NCI-H1092 (cell line): ENCODE data around the gene PLA2G12B.
"Not testable (repeated sequence)": the region's sequence is repeated elsewhere in the genome, so short reads cannot be mapped to it uniquely, and the experiment has no call there.

Experiments
- DNase-seq: peaks from one replicate; lab custom pipeline; 2025; lab: John Stamatoyannopoulos, UW

The PLA2G12B gene

DNA sequence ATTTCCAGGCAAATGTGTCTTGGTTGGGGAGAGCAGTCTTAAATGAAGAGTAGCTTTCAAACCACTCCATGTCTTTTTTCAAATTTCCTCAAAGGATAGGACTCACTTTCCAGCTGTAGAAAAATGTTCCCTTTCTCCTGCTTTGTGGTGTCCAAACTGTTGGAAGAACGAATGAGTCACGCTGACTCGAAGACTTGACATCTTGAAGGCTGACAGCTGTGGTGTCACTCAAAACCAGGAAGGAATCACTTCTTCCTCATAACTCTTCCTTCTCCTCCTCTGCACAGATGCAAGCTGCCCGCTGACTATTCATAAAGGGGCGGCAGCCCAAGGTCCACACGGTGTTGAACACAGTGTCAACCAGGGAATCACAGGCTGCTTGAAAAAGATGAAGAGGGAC is 19.2 kb downstream of the PLA2G12B start:
- DNase-seq, result no peak

DNA sequence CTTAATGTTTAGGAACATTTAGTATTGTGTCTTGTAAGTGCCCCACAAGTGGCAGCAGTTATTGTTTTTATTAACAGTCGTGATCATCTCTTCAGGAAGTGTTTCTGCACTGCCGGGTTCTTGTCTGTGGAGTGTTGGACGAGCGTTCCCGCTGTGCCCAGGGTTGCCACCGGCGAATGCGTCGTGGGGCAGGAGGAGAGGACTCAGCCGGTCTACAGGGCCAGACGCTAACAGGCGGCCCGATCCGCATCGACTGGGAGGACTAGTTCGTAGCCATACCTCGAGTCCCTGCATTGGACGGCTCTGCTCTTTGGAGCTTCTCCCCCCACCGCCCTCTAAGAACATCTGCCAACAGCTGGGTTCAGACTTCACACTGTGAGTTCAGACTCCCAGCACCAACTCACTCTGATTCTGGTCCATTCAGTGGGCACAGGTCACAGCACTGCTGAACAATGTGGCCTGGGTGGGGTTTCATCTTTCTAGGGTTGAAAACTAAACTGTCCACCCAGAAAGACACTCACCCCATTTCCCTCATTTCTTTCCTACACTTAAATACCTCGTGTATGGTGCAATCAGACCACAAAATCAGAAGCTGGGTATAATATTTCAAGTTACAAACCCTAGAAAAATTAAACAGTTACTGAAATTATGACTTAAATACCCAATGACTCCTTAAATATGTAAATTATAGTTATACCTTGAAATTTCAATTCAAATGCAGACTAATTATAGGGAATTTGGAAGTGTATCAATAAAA is 22.2 kb downstream of the PLA2G12B start:
- no peak for DNase-seq

DNA sequence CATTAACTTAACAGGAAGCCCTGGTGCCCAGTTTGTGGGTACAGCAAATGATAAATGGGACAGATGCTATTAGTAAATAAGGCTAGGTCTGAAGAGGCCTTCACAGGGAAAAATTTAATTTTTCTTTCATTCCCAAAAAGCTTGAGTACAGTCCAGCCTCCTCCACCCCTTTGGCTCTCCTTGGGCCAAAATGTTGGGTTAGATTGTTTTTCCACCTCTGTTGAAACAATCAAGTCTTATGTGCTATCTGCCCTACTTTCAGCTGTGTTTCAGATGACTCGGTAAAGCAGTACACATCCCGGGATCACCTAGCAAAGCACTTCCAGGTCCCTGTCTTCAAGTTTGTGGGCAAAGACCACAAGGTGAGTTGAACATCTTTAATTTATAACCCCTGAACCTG is 24.3 kb downstream of the PLA2G12B start:
- no peak for DNase-seq

DNA sequence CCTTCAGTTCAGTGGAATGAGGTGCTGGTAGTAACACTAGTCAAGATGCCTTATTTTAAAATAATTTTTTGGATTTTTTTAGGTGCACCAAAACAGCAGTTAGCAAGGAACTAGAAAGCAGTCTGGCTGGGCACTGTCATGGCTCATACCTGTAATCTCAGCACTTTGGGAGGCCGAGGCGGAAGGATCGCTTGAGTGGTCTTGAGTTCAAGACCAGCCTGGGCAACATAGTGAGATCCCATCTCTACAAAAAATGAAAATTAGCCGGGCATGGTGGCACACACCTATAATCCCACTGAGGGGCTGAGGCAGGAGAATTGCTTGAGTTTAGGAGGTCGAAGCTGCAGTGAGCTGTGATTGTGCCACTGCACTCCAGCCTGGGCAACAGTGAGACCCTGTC is 25.8 kb downstream of the PLA2G12B start:
- no peak for DNase-seq

DNA sequence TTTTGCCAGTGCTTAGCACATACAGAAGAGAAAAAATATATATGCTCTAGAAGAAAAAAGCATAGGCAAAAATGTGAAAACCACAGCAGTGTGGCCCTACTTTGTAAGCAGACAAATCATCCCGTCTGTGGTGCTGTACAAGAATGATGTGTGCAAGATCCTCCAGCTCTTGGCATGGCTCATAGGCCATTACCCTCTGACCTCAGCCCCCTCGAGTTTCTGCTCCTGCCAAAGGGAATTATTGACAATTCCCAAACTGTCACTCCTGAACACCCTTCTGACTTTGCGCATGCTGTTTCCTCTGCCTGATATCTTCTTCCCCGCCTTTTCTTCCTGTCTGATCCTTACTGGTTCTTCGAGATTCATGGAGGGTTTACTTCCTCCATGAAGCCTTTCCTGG is 27.1 kb downstream of the PLA2G12B start:
- no peak for DNase-seq

DNA sequence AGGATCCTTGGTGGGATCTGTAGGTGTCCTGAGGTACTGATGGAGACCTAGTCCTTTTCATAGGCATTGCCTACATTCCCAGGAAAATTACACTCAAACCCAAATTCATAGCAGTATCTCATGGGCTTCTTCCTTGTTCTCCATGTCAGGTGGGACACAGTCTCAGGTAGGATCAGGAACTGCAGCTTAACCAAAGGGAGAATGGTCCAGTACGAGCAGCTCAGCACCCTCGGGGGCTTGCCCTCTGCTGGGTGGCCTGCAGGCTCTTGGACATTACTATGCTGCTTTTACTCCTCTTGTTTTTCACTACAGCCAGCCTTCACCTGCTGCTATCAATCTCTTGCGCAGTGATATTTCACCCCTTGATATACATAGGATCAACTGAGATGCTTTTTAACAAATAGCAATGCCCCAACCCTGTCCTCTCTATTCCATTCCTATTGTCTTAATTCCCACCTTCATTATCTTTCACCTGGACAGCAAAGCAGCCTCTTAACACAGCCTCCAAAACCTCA is 28.6 kb downstream of the PLA2G12B start:
- no peak for DNase-seq

DNA sequence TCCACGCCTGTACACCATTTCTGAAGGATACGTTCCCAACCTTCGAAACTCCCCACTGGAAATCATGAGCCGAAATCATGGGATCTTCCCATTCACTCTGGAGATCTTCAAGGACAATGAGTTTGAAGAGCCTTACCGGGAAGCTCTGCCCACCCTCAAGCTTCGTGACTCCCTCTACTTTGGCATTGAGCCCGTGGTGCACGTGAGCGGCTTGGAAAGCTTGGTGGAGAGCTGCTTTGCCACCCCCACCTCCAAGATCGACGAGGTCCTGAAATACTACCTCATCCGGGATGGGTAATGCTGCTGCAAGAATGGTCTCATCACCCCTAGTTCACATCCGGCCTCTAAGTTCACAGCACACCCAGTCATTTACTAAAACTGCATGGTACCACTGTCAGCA is 30.3 kb downstream of the PLA2G12B start:
- no peak for DNase-seq

DNA sequence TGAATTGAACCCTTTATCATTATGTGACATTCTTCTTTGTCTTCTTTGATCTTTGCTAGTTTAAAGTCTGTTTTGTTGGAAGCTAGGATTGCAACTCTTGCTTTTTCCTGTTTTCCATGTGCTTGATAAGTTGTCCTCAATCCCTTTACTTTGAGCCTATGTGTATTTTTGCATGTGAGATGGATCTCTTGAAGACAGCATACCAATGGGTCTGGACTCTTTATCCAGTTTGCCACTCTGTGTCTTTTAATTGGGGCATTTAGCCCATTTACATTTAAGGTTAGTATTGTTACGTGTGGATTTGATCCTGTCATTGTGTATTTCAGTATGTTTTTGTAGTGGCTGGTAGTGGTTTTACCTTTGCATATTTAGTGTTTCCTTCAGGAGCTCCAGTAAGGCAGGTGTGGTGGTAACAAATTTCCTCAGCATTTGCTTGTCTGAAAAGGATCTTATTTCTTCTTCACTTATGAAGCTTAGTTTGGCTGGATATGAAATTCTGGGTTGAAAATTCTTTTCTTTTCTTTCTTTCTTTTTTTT is 33.4 kb downstream of the PLA2G12B start:
- DNase-seq, result not testable (repeated sequence)

DNA sequence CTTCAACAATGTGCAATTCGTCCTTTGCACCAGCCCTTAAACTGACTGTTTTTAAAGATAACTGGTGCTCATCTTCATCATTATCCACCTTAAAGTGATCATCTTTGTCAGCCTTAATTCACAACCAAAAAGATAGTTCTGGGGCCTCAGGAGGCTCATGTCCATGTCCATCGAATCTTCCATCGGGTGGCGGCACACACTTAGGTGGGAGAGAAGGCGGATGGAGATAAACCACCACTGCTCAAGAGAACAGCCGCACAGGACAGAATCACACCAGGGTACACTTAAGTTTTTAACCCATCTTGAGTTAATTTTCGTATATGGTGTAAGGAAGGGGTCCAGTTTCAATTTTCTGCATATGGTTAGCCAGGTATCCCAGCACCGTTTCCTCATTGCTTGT is 36.3 kb downstream of the PLA2G12B start:
- no peak for DNase-seq

DNA sequence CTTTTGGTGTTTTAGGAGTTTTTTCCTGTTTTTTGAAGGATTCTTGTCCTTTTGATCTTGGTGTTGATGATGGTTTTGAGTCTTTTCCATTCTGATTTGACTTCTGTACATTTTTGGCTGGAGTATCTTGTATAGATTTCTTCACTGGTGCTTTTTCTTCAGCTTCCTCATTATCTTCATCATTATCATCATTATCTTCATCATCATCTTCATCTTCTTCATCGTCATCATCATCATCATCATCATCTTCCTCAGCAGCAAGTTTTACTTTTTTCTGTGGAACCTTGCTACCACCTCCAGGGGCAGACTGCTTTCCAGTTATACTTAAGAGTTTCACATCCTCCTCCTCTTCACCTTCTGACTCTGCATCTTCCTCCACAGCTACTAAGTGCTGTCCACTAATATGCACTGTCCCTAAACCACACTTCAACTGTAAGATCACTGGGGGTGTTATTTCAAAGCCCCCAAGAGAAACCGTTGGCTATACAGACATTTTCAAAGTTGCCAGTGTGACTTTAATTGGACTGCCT is 36.7 kb downstream of the PLA2G12B start:
- DNase-seq, result not testable (repeated sequence)

DNA sequence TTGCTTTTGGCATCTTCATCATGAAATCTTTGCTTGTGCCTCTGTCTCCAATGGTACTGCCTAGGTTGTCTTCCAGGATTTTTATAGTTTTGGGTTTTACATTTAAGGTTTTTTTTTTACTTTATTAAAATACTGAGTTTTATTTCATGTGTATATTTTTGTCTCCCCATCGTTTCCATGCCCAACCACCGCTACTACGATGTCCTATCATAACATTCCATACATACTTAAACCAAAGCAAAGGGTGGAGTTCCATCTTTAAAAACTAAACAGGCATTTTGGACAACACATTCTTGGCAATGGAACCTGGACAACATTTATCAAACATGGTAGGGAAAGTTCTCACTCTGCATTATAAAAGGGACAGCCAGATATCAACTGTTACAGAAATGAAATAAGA is 37.4 kb downstream of the PLA2G12B start:
- not testable (repeated sequence) for DNase-seq

DNA sequence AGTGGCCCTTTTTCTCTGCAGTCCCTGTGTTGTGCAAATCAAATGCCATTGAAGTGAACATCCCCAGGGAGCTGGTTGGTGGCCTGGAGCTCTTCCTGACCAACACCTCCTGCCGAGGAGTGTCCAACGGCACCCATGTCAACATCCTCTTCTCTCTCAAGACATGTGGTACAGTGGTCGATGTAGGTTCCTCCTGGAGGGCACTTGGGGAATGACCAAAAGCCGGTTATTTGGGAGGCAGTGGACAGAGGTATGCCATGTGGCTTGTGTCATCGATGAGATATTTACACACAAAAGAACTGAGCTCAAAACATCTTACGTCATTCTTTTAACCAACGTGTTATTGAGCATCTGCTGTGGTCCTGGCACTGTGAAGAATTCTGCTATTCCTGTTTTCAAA is 41.3 kb downstream of the PLA2G12B start:
- no peak for DNase-seq

DNA sequence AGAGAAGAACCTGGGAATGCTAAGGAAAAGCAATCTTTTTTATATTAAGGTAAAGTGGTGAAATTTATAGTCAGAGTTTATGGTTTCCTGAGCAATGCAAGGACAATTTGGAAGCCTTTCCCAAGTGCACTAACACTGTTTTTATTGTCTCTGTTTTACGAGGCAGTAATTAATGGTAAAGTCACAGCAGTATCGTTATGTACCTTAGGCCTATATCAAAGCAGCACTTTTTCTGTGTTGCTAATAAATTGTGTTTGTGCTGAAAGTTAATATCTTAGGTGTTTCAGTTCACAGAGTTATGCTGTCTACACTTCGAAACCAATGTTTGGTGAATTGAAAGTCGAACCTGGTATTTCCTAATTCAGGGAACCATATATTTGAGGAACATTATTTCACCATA is 41.9 kb downstream of the PLA2G12B start:
- no peak for DNase-seq

DNA sequence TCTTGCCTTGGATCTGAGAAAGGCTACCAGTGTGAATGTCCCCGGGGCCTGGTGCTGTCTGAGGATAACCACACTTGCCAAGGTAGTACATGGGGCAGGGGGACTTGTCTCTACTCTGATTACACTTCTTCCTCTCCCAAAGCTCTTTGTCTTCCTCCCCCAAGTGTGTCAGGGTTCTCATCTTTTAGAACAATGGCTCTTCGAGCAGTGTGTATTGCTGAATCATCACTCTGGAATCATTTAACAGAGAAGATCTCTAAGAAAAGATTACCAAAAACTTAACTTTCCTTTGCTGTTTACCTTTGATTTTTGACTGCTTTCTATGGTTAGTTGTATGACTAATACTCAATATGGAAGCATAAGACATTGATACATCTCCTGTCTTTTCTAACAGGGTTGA is 42.8 kb downstream of the PLA2G12B start:
- no peak for DNase-seq

DNA sequence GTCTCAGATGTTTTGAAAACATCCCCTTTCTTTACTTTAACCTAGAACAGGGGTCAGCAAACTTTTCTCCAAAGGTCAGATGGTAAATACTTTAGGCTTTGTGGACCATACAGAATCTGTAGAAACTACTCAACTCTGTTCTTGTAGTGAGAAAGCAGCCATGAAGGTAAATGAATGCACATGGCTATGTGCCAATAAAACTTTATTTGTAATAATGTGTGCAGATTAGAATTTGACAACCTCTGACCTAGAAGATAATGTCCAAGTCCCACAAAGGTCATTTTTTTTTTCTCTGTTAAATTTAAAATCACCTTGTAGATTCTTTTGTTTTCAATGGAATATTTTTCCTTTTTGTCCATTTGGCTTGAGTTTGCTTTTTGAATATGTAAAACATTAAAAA is 43.9 kb downstream of the PLA2G12B start:
- no peak for DNase-seq

DNA sequence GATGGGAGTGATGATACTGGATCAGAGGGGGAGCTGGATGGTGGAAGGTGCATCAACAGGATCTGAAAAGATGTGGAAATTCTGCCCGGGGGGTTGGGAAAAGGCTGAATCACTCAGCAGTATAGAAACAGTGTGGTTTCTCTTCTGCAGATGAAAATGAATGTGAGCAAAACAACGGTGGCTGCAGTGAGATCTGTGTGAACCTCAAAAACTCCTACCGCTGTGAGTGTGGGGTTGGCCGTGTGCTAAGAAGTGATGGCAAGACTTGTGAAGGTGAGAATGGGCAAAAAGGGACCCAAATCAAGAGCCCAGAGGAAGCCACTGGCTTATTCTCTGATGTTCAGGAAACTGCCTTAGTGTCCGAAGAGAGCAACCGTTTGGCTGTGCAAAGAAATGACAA is 48.2 kb downstream of the PLA2G12B start:
- DNase-seq, result no peak

DNA sequence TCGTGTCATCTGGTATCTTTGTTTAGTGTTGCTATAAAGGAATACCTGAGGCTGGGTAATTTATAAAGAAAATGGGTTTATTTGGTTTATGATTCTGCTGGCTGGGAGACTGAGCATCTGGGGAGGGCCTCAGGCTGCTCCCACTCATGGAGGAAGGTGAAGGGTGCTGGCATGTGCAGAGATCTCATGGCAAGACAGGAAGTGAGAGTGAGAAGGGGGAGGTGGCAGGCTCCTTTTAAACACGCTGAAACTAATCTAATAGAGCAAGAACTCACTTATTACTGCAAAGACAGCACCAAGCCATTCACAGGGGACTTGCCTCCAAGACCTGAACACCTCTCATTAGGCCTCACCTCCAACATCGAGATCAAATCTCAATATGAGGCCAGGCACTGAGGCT is 49.8 kb downstream of the PLA2G12B start:
- no peak for DNase-seq

DNA sequence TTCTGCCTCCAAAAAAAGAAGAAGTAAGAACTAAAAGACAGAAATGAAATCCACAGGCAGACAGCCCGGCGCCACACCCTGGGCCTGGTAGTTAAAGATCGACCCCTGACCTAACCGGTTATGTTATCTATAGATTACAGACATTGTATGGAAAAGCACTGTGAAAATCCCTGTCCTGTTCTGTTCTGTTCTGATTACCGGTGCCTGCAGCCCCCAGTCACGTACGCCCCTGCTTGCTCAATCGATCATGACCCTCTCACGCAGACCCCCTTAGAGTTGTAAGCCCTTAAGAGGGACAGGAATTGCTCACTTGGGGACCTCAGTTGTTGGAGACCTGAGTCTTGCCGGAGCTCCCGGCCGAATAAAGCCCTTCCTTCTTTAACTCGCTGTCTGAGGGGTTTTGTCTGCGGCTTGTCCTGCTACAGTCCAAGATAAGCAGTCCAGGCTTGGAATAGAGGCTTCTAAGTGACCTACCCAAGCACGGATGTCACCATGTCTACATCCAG is 50.6 kb downstream of the PLA2G12B start:
- DNase-seq, result not testable (repeated sequence)

DNA sequence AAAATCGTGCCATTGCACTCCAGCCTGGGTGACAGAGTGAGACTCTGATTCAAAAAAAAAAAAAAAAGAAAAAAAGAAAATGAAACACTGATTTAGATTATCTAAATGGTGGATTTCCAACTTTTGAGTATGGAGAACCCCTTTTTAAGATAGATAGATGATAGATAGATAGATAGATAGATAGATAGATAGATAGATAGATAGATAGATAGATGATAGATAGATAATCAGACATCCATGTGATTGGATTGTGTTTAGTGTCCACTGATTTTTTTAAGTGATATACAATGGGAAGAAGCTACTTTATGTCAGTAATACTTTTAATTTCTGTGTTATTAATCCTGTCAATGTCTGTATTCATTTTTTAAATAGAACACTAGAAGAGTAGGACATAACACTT is 55.1 kb downstream of the PLA2G12B start:
- DNase-seq, result no peak

DNA sequence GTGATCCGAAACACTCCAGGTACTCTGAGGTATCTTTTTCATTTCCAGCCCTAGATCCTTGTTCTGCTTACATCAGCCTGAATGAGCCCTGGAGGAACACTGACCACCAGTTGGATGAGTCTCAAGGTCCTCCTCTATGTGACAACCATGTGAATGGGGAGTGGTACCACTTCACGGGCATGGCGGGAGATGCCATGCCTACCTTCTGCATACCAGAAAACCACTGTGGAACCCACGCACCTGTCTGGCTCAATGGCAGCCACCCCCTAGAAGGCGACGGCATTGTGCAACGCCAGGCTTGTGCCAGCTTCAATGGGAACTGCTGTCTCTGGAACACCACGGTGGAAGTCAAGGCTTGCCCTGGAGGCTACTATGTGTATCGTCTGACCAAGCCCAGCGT is 56.0 kb downstream of the PLA2G12B start:
- DNase-seq, result no peak

DNA sequence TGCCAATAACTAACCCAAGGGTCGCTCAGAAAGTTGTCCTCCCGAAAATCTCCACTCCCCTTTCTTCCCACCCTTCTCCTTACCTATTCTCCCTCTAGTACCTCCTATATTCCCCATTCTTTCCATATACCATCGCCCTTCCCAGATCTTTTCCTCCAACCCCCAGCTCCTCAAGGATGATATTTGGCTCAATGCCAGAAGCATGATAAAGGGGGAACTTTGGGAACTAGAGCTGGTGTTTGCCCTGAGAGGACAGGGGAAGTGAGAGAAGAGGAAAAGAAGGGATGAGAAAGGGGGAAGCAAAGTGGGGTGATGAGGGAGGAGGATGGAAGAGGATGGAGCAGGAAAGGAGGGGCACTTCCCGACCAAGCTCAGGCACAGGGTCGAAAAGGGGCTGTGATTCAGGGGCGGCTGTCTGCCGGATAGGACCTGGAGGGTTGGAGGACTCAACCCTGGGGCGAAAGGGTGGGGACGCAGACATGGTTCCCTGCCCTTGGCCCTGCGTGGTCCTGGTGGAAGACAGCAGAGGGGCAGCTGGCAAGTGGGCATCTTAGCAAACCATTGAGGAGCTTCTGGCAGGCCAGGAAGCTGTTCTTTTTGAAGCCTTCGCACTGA is 59.3 kb downstream of the PLA2G12B start:
- DNase-seq, result no peak

DNA sequence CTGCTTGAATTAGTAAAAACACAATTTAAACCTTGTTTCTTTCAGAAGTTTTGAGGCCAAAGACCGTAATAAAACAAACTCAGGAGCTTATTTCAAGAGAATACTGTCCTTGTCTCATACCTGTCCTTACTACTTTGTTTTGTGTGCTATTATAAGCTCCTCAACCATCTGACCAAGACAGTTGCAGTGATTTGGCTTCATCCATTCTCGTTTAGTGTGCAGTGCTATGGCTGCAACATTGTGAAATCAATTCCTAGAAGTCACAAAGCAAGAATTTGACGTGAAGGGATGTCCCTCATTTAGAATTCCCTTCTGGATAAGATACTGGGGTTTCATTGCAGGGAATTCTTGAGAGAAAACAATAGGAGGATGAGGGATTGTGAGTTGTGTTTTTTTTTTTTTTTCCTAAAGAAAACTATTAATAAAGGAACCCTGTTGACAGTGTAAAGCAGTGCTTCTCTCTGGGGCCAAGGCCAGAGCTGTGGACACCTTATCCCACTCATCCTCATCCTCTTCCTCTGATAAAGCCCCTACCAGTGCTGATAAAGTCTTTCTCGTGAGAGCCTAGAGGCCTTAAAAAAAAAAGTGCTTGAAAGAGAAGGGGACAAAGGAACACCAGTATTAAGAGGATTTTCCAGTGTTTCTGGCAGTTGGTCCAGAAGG is 61.3 kb downstream of the PLA2G12B start, which contains the start of gene OIT3:
TSS of gene OIT3 (plus strand) at position 604 of the 663 bp plus-strand sequence. CDS start 60 bp downstream, outside the sequence.
- DNase-seq, result no peak
